Activated naive CD8-positive, alpha-beta T cell treated with anti-CD3 and anti-CD28 coated beads, Interleukin-2, amount 50 U/mL, for 24 hours (primary cell): ENCODE results near the gene TMEM156.
"Not testable (repeated sequence)": the region's sequence is repeated elsewhere in the genome, so short reads cannot be mapped to it uniquely, and the experiment has no call there.

ENCODE experiments used
- ATAC-seq: fragments of 150-1000 bp; cut with Tn5 transposase; one replicate; pipeline ENCODE4 v1.10.0; 2021
- DNase-seq: peaks from one replicate; pipeline ENCODE4 v3.0.0; 2021
- H3K27ac Mint-ChIP-seq: one replicate; pipeline ENCODE4 v1.8.0; 2021; ENCODE audit warnings: mild to moderate bottlenecking, mixed read lengths
- H3K27me3 Mint-ChIP-seq: one replicate; pipeline ENCODE4 v1.8.0; 2021; ENCODE audit warnings: mixed read lengths
- H3K36me3 Mint-ChIP-seq: one replicate; pipeline ENCODE4 v1.8.0; 2021; ENCODE audit warnings: low read depth, mixed read lengths
- H3K4me1 Mint-ChIP-seq: one replicate; pipeline ENCODE4 v1.8.0; 2021; ENCODE audit warnings: mixed read lengths
- H3K4me3 Mint-ChIP-seq: one replicate; pipeline ENCODE4 v1.8.0; 2021; ENCODE audit warnings: mild to moderate bottlenecking, moderate library complexity, mixed read lengths
- H3K9me3 Mint-ChIP-seq: one replicate; pipeline ENCODE4 v1.8.0; 2021; ENCODE audit warnings: mixed read lengths

TMEM156 gene

DNA sequence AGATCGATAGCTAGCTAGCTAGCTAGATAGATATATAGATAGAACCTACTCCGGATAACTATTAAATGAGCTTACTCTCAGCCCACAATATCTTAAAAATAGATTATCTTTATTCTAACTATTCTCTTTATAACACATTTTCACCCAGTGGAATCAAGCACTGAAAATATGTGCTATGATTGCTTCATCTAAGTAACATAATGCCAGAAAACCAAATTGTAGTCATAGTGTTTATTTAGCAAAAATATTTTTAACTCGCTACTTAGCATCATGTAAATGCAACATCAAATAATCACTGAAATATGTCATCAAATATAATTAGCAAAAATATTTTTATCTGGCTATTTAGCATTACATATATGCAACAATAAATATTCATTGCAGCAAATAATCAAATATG, 1.5 kb downstream of the TMEM156 start:
- H3K27ac Mint-ChIP-seq: peak overlapping the region; percentile 67
- peak overlapping the region; percentile 74 for H3K4me3 Mint-ChIP-seq
- H3K9me3 Mint-ChIP-seq: no peaks in the 10 kb centered on the region
- no peaks in the 10 kb centered on the region for H3K27me3 Mint-ChIP-seq
- ATAC-seq: no peak
- peaks cover 2% of the 10 kb centered on the region for H3K36me3 Mint-ChIP-seq
- DNase-seq: no peak
- H3K4me1 Mint-ChIP-seq: peaks cover 60% of the 10 kb centered on the region

DNA sequence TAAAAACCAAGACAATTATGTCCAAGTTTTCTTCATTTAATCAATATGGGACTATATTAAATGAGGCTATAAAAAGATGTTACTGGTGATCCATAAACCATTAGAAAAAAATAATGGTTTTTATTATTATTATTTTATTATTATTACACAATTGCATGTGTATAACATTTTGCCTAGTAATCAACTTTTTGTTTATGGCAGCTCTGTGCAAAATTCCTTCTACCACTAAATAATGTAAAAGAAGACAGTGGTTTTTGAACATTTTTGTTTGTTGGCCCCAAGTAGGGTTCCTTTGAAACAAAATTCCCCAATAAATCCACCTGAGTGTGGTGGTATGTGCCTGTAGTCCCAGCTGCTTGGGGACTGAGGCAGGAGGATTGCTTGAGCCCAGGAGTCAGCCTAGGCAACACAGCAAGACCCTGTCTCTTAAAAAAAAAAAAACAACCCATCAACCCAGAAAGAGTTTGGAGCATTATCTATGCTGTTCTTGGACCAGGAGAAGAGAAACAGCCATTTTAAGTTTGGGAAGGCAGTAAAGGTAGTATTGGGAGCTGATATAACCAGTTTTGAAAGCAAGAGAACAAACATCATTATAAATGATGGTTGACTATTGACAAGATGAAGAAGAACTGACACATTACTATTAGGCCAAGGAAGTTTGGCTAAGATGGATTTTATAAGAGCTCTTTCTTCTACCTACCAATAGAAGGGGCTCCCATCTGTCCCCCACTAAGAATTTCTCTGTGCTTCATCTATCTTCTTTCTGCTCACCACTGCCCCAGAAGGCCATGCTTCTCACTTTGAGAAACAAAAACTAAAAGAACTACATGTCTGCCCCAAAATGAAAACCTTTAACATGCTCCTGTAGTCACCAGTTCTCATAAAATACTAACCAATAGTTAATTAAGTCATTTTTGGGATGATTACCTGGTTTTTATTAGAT, 2.2 kb downstream of the TMEM156 start:
- no peaks in the 10 kb centered on the region for H3K9me3 Mint-ChIP-seq
- H3K4me3 Mint-ChIP-seq: peak overlapping the region; percentile 74
- peak; percentile 29 for ATAC-seq
- peaks cover 2% of the 10 kb centered on the region for H3K36me3 Mint-ChIP-seq
- H3K27me3 Mint-ChIP-seq: no peaks in the 10 kb centered on the region
- H3K4me1 Mint-ChIP-seq: peaks cover 58% of the 10 kb centered on the region
- H3K27ac Mint-ChIP-seq: peak overlapping the region; percentile 67
- no peak for DNase-seq

DNA sequence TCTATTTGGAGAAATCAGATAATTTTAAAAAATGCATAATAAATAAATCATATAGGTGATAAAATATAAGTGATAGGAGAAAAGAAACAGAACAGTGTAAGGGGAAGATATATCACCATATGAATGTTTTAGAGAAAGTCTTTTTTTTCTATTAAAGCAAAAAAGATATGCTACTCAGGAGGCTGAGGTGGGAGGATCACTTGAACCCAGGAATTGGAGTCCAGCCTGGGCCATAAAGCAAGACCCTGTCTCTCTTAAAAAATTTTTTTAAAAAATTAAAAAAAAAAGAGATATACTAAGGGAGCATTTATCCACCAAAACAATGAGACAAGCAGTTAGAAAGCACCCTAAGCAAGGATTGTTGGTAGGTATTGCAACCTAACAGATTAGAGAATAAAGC, 6.1 kb downstream of the TMEM156 start:
- ATAC-seq: no peak
- no peaks in the 10 kb centered on the region for H3K27me3 Mint-ChIP-seq
- no peak for DNase-seq
- H3K9me3 Mint-ChIP-seq: peaks cover 12% of the 10 kb centered on the region
- H3K4me3 Mint-ChIP-seq: no peak overlapping the region
- no peak overlapping the region for H3K27ac Mint-ChIP-seq
- H3K36me3 Mint-ChIP-seq: peaks cover 18% of the 10 kb centered on the region
- peaks cover 34% of the 10 kb centered on the region for H3K4me1 Mint-ChIP-seq

DNA sequence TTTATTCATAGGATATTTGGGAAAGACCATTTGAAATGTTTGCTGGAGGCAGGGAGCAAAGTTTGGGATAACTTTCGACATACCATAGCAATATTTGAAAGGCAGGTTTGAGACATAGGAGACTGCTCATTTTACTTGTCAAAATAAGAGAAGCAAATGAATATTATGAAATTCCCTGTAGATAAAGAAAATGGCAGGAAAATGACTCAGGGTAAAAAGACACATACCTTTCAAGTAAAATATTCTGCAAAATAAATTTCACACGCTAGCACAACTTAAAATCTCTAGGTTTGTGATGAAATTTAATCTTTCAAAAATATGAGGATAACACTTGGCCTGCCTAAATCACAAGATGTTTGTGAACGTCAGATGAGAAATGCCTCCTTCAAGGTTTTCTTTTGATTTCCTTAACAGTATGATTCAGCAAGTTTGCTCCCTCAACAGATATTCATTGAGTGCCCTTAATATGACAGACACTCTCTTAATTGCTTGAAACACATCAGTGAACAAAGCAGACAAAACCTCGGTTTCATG, 6.6 kb downstream of the TMEM156 start:
- no peak for ATAC-seq
- Mint-ChIP-seq H3K27ac (no peak overlapping the region), H3K9me3 (peaks cover 12% of the 10 kb centered on the region), H3K4me3 (no peak overlapping the region), H3K27me3 (no peaks in the 10 kb centered on the region), H3K36me3 (peaks cover 18% of the 10 kb centered on the region), H3K4me1 (peaks cover 33% of the 10 kb centered on the region)
- DNase-seq: no peak

DNA sequence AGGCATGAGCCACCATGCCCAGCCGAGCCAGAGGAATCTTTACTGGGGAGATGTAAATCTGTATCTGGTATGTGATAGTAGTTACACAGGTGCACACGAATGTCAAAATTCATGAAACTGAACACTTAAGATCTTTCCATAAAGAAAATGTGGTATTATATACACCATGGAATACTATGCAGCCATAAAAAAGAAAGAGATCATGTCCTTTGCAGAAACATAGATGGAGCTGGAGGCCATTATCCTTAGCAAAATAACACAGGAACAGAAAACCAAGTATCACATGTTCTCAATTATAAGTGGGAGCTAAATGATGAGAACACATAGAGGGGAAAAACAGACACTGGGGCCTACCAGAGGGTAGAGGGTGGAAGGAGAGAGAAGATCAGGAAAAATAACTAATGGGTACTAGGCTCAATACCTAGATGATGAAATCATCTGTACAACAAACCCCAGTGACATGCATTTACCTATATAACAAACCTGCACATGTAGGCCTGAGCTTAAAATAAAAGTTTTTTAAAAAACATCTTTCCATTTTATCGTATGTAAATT, 7.8 kb downstream of the TMEM156 start:
- peaks cover 26% of the 10 kb centered on the region for H3K4me1 Mint-ChIP-seq
- no peak for ATAC-seq
- no peak overlapping the region for H3K4me3 Mint-ChIP-seq
- H3K27ac Mint-ChIP-seq: no peak overlapping the region
- no peak for DNase-seq
- peaks cover 12% of the 10 kb centered on the region for H3K9me3 Mint-ChIP-seq
- no peaks in the 10 kb centered on the region for H3K27me3 Mint-ChIP-seq
- H3K36me3 Mint-ChIP-seq: peaks cover 18% of the 10 kb centered on the region

DNA sequence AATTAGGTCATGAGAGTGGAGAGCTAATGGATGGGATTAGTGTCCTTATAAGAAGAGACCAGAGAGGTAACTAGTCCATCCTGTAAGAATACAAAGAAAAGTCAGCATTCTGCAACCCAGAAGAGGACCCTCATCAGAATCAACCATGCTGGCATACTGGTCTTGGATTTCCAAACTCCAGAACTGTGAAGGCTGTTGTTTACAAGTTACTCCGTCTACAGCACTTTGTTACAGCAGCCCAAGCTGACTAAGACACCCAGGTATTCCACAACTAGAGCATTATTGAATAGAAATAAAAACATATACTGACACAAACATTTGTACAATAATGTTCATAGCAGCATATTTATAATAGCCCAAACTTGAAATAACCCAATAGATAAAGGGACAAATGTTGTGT, 9.2 kb downstream of the TMEM156 start:
- Mint-ChIP-seq H3K27ac (no peak overlapping the region), H3K9me3 (peaks cover 22% of the 10 kb centered on the region), H3K4me3 (no peak overlapping the region), H3K4me1 (peaks cover 14% of the 10 kb centered on the region), H3K36me3 (peaks cover 21% of the 10 kb centered on the region), H3K27me3 (no peaks in the 10 kb centered on the region)
- no peak for ATAC-seq
- no peak for DNase-seq

DNA sequence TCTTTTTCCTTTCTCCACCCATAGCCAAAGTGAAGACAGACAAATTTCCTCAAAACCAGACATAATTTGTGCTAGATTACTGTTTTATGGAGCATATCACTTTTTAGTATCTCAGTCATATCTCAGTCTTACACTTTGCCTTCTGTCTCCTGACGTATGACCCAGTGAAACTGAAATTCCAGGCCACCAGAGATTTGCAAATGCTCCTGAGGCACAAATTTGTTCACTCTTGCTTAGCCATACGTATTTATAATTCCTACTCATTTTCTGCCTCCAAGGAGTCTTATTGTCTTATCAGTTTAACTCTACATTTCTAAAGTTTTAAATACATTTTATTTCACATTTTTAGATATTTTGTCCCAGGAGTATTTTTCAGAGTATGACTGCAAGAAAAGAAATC, 10.0 kb downstream of the TMEM156 start:
- no peak overlapping the region for H3K4me3 Mint-ChIP-seq
- no peak for ATAC-seq
- H3K4me1 Mint-ChIP-seq: peaks cover 10% of the 10 kb centered on the region

DNA sequence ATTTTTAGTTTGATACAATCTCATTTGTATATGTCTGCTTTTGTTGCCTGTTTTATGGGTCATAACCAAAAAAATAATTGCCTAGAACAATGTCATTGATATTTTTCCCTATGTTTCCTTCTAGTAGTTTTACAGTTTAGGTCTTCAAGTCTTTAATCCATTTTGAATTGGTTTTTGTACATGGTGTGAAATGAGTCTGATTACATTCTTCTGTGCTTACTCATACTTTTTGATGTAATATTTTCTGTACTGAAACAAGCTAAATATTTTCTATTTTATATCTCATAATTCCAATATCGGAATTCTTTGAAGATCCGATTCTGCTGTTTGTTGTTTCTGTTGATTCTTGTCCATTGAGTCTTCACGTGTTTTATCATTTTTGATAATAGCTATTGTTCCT, 10.6 kb downstream of the TMEM156 start:
- no peak overlapping the region for H3K27ac Mint-ChIP-seq
- no peaks in the 10 kb centered on the region for H3K27me3 Mint-ChIP-seq
- ATAC-seq (no peak), DNase-seq (no peak)
- H3K9me3 Mint-ChIP-seq: peaks cover 32% of the 10 kb centered on the region
- peaks cover 6% of the 10 kb centered on the region for H3K4me1 Mint-ChIP-seq
- no peak overlapping the region for H3K4me3 Mint-ChIP-seq
- H3K36me3 Mint-ChIP-seq: peaks cover 25% of the 10 kb centered on the region

More for the DNA sequence above, 10.0 kb downstream of the TMEM156 start:
- DNase-seq: no peak
- H3K9me3 Mint-ChIP-seq: peaks cover 29% of the 10 kb centered on the region
- peaks cover 24% of the 10 kb centered on the region for H3K36me3 Mint-ChIP-seq
- H3K27me3 Mint-ChIP-seq: no peaks in the 10 kb centered on the region
- no peak overlapping the region for H3K27ac Mint-ChIP-seq

DNA sequence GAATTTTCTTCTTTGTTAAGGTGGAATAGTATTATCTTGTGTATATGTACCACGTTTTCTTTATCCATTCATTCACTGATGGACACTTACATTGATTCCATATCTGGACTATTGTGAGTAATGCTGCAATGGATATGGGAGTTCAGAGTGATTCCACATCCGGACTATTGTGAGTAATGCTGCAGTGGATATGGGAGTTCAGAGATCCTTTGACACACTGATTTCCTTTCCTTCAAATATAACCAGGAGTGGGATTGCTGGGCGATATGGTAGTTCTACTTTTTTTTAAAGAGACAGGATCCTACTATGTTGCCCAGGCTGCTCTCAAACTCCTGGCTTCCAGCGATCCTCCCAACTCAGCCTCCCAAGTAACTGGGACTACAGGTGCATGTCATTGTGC, 12.1 kb downstream of the TMEM156 start:
- Mint-ChIP-seq H3K4me3 (no peak overlapping the region), H3K27ac (no peak overlapping the region), H3K36me3 (peaks cover 35% of the 10 kb centered on the region), H3K27me3 (no peaks in the 10 kb centered on the region), H3K4me1 (no peaks in the 10 kb centered on the region), H3K9me3 (peaks cover 42% of the 10 kb centered on the region)
- ATAC-seq (no peak), DNase-seq (no peak)

DNA sequence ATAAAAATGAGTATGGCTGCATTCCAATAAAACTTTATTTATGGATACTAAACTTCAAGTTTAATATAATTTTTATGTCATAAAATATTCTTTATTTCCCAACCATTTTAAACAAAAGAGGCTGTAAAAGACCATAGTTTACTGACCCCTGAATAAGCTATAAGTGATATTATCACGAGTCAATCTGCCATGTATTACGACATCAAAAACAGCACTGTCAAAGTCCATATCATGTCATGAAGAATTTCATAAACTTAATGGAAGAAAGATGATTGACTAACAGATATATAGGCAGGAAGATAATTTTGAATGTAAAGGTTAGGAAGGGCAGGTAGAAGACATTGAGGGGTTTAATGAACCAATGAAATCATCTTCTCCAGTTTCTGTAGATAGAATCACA, 18.2 kb downstream of the TMEM156 start:
- Mint-ChIP-seq H3K27ac (no peak overlapping the region), H3K27me3 (no peaks in the 10 kb centered on the region), H3K9me3 (peaks cover 38% of the 10 kb centered on the region), H3K4me3 (no peak overlapping the region), H3K4me1 (peaks cover 14% of the 10 kb centered on the region), H3K36me3 (peaks cover 33% of the 10 kb centered on the region)
- DNase-seq (no peak), ATAC-seq (no peak)

DNA sequence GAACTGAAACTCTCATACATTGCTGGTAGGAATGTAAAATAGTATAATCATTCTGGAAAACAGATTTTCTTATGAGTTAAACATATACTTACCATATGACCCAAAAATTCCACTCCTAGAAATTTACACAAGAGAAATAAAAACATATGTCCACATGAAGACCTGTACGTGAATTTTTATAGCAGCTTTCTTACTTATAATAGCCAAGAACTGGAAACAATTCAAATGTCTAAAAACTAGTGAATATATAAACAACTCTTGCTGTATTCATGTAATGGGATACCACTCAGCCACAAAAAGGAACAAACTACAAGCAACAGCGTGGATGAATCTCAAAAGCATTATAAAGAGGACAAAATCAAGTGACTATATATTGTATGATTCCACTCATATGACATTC, 27.5 kb downstream of the TMEM156 start:
- H3K4me3 Mint-ChIP-seq: no peak overlapping the region
- no peak overlapping the region for H3K27ac Mint-ChIP-seq
- no peaks in the 10 kb centered on the region for H3K27me3 Mint-ChIP-seq
- peaks cover 10% of the 10 kb centered on the region for H3K36me3 Mint-ChIP-seq
- no peak for ATAC-seq
- peaks cover 10% of the 10 kb centered on the region for H3K4me1 Mint-ChIP-seq
- peaks cover under 1% of the 10 kb centered on the region for H3K9me3 Mint-ChIP-seq
- DNase-seq: no peak

DNA sequence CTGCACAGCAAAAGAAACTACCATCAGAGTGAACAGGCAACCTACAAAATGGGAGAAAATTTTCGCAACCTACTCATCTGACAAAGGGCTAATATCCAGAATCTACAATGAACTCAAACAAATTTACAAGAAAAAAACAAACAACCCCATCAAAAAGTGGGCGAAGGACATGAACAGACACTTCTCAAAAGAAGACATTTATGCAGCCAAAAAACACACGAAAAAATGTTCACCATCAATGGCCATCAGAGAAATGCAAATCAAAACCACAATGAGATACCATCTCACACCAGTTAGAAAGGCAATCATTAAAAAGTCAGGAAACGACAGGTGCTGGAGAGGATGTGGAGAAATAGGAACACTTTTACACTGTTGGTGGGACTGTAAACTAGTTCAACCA, 30.2 kb downstream of the TMEM156 start:
- not testable (repeated sequence) for H3K4me1 Mint-ChIP-seq, DNase-seq, ATAC-seq, H3K4me3 Mint-ChIP-seq, H3K27ac Mint-ChIP-seq, H3K9me3 Mint-ChIP-seq, H3K27me3 Mint-ChIP-seq
- peaks cover 26% of the 10 kb centered on the region for H3K36me3 Mint-ChIP-seq

DNA sequence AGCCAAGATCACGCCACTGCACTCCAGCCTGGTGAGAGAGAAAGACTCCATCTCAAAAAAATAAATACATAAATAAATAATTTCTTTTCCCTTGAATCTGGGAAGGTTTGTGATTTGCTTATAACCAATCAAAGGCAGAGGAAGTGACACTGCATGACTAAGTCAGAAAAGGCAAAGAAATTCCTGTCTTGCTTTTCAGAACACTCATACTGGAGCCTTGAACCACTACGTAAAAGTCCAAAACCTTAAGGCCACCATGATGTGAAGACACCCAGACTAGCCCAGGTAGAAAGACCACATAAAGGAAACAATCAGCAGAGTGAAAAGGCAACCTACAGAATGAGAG, 36.6 kb downstream of the TMEM156 start:
- no peaks in the 10 kb centered on the region for H3K4me1 Mint-ChIP-seq
- H3K9me3 Mint-ChIP-seq: peaks cover 5% of the 10 kb centered on the region
- H3K4me3 Mint-ChIP-seq: no peak overlapping the region
- no peak overlapping the region for H3K27ac Mint-ChIP-seq
- DNase-seq (no peak), ATAC-seq (no peak)
- H3K27me3 Mint-ChIP-seq: no peaks in the 10 kb centered on the region
- H3K36me3 Mint-ChIP-seq: peaks cover 31% of the 10 kb centered on the region

DNA sequence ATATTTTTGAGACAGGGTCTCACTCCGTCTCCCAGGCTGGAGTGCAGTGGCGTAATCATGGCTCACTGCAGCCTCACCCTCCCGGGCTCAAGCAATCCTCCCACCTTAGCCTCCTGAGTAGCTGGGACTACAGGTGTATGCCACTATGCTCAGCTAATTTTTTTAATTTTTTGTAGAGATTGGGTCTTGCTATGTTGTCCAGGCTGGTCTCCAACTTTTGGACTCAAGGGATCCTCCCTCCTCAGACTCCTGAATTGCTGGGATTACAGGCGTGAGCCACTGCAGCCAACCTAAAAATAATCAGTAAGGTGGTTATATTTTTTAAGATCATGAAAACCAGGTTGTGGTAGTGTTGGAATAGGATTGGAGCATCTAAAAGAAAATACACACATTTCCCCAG, 38.1 kb downstream of the TMEM156 start:
- DNase-seq (no peak), ATAC-seq (no peak)
- no peak overlapping the region for H3K4me3 Mint-ChIP-seq
- H3K36me3 Mint-ChIP-seq: peaks cover 20% of the 10 kb centered on the region
- no peaks in the 10 kb centered on the region for H3K9me3 Mint-ChIP-seq
- H3K27me3 Mint-ChIP-seq: no peaks in the 10 kb centered on the region
- H3K4me1 Mint-ChIP-seq: no peaks in the 10 kb centered on the region
- no peak overlapping the region for H3K27ac Mint-ChIP-seq

DNA sequence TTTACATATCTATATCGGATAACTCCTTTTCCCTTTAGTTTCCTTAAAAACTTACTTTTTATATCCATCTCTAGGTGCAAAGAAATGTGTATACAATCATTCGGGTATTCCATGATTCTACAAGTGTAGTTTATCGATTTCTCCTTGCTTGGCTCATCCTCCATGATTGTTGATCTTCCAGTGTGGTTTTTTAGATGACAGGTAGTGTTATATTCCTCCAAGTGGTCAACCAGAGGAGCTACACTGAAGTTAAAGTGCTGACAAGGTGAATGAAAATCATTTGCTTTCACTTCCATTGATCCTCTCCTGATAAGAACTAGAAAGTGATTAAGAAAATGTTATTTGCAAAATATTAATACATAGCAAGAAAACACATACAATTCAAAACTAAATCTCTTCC, 38.5 kb downstream of the TMEM156 start:
- ATAC-seq: no peak
- Mint-ChIP-seq H3K36me3 (peaks cover 19% of the 10 kb centered on the region), H3K4me3 (no peak overlapping the region), H3K27me3 (no peaks in the 10 kb centered on the region), H3K9me3 (no peaks in the 10 kb centered on the region), H3K4me1 (no peaks in the 10 kb centered on the region), H3K27ac (no peak overlapping the region)
- no peak for DNase-seq
